HPDE6-E6E7 (cell line): ENCODE data around the gene TLNRD1.

Source experiments
- DNase-seq: peaks from one replicate; pipeline ENCODE4 v3.0.0; 2011; ENCODE audit warnings: missing footprints; ENCODE audit errors: extremely low spot score

The TLNRD1 gene

GRCh38 chr15:81029414-81030300 is 28.9 kb downstream of the TLNRD1 start:
- peak; percentile 19 for DNase-seq

- DNase-seq = no peak
Measured at GRCh38 chr15:81030301-81030750, 29.6 kb downstream of the TLNRD1 start.

- no peak for DNase-seq
Measured at GRCh38 chr15:81031203-81031602, 30.5 kb downstream of the TLNRD1 start.

- no peak for DNase-seq
Measured at GRCh38 chr15:81032355-81032754, 31.6 kb downstream of the TLNRD1 start.

GRCh38 chr15:81032818-81033217 is 32.1 kb downstream of the TLNRD1 start:
- no peak for DNase-seq

- DNase-seq = no peak
Measured at GRCh38 chr15:81033508-81033907, 32.8 kb downstream of the TLNRD1 start.

GRCh38 chr15:81037952-81038743 is 37.4 kb downstream of the TLNRD1 start:
- DNase-seq = no peak

- DNase-seq = peak; percentile 29
Measured at GRCh38 chr15:81038975-81039607, 38.4 kb downstream of the TLNRD1 start.

- DNase-seq = no peak
Measured at GRCh38 chr15:81040757-81041156, 40.0 kb downstream of the TLNRD1 start.

GRCh38 chr15:81043281-81043934 is 42.7 kb downstream of the TLNRD1 start:
- DNase-seq = no peak

GRCh38 chr15:81043935-81044575 is 43.3 kb downstream of the TLNRD1 start:
- DNase-seq = no peak

- DNase-seq = no peak
Measured at GRCh38 chr15:81046290-81046689, 45.6 kb downstream of the TLNRD1 start.

GRCh38 chr15:81047928-81048327 is 47.2 kb downstream of the TLNRD1 start:
- no peak for DNase-seq

- no peak for DNase-seq
Measured at GRCh38 chr15:81049835-81050234, 49.1 kb downstream of the TLNRD1 start.

- DNase-seq = no peak
Measured at GRCh38 chr15:81050259-81050658, 49.5 kb downstream of the TLNRD1 start.

GRCh38 chr15:81050805-81051204 is 50.1 kb downstream of the TLNRD1 start:
- DNase-seq = no peak

GRCh38 chr15:81052046-81052445 is 51.3 kb downstream of the TLNRD1 start:
- DNase-seq = no peak

GRCh38 chr15:81053621-81054020 is 52.9 kb downstream of the TLNRD1 start:
- no peak for DNase-seq

- no peak for DNase-seq
Measured at GRCh38 chr15:81054236-81054635, 53.5 kb downstream of the TLNRD1 start.
